Dermis blood vessel endothelial cell (primary cell): Measurements from ENCODE around the gene PGGT1B. TPM values are rescaled to one million over a fixed set of nuclear protein-coding genes. Genes with fewer than 3 reads are reported as not detected.

Experiments used
- DNase-seq: peaks from one replicate; pipeline ENCODE4 v3.0.0; 2010
- total RNA-seq: library from RNA; depleted of rRNA; stranded (reverse); fragments of >200 nt; gene quantifications from 2 replicates; pipeline ENCODE4 v1.2.3, GENCODE V29; 2014

PGGT1B gene
- total RNA-seq, 1 donor from 2014 or later: 19.2 TPM

DNA sequence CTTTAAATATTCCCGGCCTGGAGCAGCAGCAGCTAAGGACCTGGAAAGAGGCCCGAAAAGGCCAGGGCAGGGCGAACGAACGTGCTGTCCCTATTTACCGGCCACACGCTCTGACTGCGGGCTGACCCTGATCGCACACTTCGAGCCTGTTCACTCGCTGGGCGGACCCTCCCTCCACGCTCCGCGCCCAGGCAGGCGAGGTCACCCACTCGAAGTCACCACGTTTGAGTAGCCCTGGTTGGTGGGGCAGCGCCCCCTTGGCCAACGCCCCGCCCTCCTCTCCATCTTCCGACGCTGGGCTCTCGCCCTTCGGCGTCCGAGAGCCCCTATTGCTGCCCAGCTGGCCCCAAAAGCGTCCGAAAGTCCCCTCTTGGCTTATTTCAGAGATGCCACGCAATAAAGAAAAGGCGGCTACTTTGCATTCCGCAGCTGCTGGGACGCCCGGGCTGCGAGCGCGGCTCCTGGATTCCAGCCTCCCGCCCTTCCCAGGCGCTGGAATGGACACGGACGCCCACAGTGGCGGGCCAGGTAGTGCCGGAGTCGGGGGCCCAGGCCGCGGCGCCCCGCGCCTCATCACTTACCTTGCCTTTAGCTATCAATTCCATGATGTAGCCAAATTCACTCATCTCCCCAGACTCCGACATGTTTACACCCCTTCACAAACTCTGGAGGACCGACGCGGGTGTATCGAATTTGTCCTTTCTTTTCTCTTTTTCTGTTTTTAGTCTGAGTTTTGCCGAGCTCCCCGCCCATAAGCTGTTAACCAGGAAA, 83.1 kb downstream of the PGGT1B start:
- DNase-seq: peak; percentile 6

- peak; percentile 3 for DNase-seq
Measured at GRCh38 chr5:115179030-115179393, 83.7 kb downstream of the PGGT1B start.

DNA sequence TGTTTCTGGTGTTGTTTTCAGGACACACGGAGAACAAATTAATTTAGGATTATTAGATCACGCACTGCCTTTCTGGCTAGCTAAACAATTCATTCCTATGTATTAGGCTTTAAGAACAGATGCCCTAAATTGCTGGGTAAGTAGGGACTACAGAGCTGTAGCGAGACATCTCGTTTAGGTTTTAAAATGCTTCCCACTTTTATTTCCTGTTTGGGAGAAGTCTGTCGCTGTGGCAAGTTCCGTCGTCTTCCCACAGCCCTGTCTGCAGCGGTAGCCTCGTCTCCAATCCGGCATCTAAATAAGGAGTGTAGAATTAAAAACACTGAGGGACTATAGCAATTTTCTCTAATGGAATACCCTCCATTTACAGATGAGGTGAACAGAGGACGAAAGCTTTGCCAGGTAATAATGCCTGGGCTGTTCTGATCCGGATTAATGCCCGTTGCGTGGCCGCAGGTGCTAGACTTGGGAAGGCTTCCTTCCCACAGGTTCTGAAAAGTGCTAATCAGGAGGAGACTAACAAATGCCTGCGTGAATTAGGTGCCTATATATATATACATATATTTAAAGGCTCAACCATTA, 91.7 kb downstream of the PGGT1B start:
- DNase-seq: peak; percentile 5

DNA sequence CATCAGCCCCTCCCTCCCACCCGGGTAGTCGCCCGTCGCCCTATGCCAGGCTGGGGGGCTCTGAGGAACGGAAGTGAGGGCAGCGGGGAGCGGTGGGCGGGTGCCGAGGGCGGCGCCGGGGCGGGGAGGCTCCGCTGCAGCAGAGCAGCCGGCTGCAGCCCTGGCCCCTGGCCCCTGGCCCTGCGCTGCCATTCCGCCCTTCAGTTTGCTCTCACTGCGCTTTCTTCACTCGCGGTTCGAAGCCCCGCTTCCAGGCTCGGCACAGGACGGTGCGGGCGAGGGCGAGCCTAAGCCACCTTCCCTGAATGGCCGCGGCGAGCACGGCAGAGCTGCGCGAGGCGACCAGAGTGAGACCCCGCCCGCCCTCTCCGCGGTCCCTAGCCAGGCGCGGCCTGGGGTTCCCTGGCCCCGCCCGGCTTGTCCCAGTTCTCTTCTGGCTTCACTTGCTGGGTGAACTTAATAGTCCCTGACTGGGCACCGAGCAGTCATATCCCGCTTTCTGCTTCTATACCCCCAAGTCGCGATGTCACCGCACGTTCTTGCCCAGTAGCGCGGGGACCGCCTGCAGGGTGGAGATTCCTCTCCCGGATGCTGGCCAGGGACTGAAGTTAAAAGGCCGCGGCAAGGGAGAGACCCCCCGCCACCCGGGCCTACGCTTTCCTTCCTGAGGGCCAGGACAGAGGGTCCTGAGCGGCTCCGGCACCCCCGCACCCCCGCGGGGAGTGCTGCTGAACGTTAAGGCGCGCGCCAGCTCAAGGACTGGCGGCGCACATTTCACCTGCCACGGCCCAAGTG, 92.3 kb downstream of the PGGT1B start:
- peak; percentile 53 for DNase-seq

- DNase-seq: peak; percentile 89
Measured at GRCh38 chr5:115169487-115170133, 93.1 kb downstream of the PGGT1B start, which contains the start of gene TRIM36. Gene TRIM36, minus strand, starts transcription at chr5:115169908. Its CDS starts 274 bp downstream, at chr5:115169634.

GRCh38 chr5:115168829-115169486, 93.7 kb downstream of the PGGT1B start:
- peak; percentile 5 for DNase-seq

DNA sequence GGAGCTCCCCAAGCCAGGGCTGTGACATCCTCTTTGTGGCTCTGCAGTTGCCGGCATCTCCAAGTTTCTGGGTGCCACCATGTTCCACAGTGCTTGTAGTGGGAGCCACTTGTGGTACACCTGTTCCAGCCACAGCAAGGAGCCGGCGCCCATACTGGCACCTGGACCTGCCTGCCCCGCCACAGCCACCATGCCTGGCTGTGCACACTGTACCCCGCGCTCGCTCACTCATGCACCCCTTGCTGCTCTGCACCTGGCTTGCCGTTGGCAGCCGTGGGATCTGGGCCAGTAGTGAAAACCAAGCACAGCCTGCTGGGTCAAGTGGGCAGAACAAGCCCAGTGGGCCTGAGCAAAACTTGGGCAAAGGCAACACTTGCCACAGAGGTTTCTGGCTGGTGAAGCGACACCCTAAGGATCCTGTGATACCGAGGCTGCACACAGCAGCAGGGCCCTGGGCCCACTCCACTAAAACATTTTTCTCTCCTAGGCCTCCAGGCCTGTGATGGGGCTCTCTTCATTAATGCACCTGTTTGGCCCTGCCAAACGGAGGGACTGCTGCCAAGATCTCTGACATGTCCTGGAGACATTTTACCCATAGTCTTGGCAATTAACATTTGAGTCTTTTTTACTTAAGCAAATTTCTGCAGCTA, 95.8 kb downstream of the PGGT1B start:
- DNase-seq: no peak

GRCh38 chr5:115165790-115166189, 96.9 kb downstream of the PGGT1B start:
- no peak for DNase-seq

DNA sequence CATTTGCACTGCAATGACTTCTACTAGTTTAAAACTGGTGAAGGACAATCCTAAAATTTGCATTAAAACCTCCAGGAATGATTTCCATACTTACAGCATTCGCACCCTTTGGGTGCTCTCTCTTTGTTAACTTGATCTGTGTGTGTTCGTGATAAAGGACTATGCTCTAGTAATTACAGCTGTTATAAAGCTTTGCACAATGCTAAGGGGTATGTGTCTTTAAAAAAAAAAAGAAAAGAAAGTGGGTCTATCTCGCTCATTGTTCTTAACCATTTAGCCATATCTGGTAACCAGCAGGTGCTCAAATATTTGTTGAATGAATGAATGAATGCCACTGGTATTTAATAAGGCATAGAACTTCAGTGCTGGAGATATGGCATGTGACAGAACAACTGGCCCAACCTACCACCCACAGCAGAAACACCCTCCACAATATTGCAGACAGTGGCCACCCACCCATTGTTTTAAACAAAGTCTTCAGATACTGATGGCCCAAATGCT, 101.7 kb downstream of the PGGT1B start:
- DNase-seq: no peak

Other genes starting within 250 kb of the PGGT1B start
- 0.23 and 0.34 TPM in 2 replicates for gene TRIM36, start 93.0 kb downstream of the PGGT1B start, total RNA-seq
- gene CCDC112, start 33.8 kb upstream of the PGGT1B start, total RNA-seq: 5.9 and 6.6 TPM in 2 replicates